Natural killer cell (primary cell): ENCODE results near the gene FFAR1. TPM values are rescaled to one million over a fixed set of nuclear protein-coding genes. Genes with fewer than 3 reads are reported as not detected.

Experiments used
- ATAC-seq, 3 donors: fragments of 150-1000 bp in 2 of 3; fragments of 200-7000 bp in 1 of 3; cut with Tn5 transposase; 1 replicate in 1 of 3; 2 replicates in 2 of 3; pipeline ENCODE4 v1.10.0; 2021; ENCODE audit warnings: mild to moderate bottlenecking in 2 of 3, moderate library complexity in 2 of 3
- DNase-seq, 2 donors: peaks; one replicate each; pipeline versions ENCODE4 v3.0.0 to v3.0.0-alpha.2; 2013 to 2021; ENCODE audit warnings: mixed read lengths in 1 of 2
- H3K27ac ChIP-seq: one replicate; pipeline ENCODE4 v1.5.1; 2013; ENCODE audit warnings: mild to moderate bottlenecking, low read length
- H3K27me3 ChIP-seq: one replicate; pipeline ENCODE4 v1.6.1; 2013; ENCODE audit warnings: low read length; ENCODE audit not compliant: control insufficient read depth, insufficient read depth
- H3K36me3 ChIP-seq: one replicate; pipeline ENCODE4 v1.6.1; 2013; ENCODE audit warnings: low read length; ENCODE audit not compliant: control insufficient read depth, insufficient read depth
- H3K4me1 ChIP-seq: one replicate; pipeline ENCODE4 v1.6.1; 2013; ENCODE audit warnings: low read length; ENCODE audit not compliant: control insufficient read depth, insufficient read depth
- H3K4me3 ChIP-seq: one replicate; pipeline ENCODE4 v1.5.1; 2013; ENCODE audit warnings: low read length
- H3K9me3 ChIP-seq: one replicate; pipeline ENCODE4 v1.6.1; 2013; ENCODE audit warnings: low read length; ENCODE audit not compliant: control insufficient read depth, insufficient read depth
- H3K27ac Mint-ChIP-seq, 2 donors: one replicate each; pipeline ENCODE4 v1.8.0; 2022; ENCODE audit warnings: mild to moderate bottlenecking in 2 of 2, mixed read lengths in 2 of 2, moderate library complexity in 1 of 2
- H3K27me3 Mint-ChIP-seq, 2 donors: one replicate each; pipeline ENCODE4 v1.8.0; 2022; ENCODE audit warnings: low read depth in 2 of 2, mixed read lengths in 2 of 2
- H3K36me3 Mint-ChIP-seq: one replicate; pipeline ENCODE4 v1.8.0; 2022; ENCODE audit warnings: mixed read lengths
- H3K4me1 Mint-ChIP-seq, 2 donors: one replicate each; pipeline ENCODE4 v1.8.0; 2022; ENCODE audit warnings: mixed read lengths in 2 of 2
- H3K4me3 Mint-ChIP-seq: one replicate; pipeline ENCODE4 v1.8.0; 2022; ENCODE audit warnings: mild to moderate bottlenecking, moderate library complexity, mixed read lengths
- H3K9me3 Mint-ChIP-seq, 2 donors: one replicate each; pipeline ENCODE4 v1.8.0; 2022; ENCODE audit warnings: mixed read lengths in 2 of 2
- WGBS: methylation state at CpG from one replicate; pipeline ENCODE4 v1.1.7; 2013; ENCODE audit warnings: missing lambda C conversion rate; ENCODE audit not compliant: insufficient coverage; 5-methylcytosine and 5-hydroxymethylcytosine counted together
- intact Hi-C: fragments of 100-400 bp; cut with micrococcal nuclease; formaldehyde crosslinking; loops from one replicate; pipeline ENCODE4 v1.14.2; 2022
- total RNA-seq, 4 donors: library from RNA; stranded (reverse); fragments of 120-200 nt in 1 of 4; gene quantifications; one replicate each; pipeline versions ENCODE4 v1.2.3 to v1.2.4, GENCODE V29; 2013 to 2022
- TF ChIP-seq, protein P1 (sequence below): fragments of 200-600 bp; IDR thresholded peaks from one replicate; pipeline ENCODE4 v1.8.0; 2022; ENCODE audit warnings: antibody characterized with exemption

FFAR1 gene, protein sequence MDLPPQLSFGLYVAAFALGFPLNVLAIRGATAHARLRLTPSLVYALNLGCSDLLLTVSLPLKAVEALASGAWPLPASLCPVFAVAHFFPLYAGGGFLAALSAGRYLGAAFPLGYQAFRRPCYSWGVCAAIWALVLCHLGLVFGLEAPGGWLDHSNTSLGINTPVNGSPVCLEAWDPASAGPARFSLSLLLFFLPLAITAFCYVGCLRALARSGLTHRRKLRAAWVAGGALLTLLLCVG (N-terminal part only)
- total RNA-seq, result under 1 TPM in 2 of 3 donors, not detected in 1; 0.30 to 0.47 TPM
- 2.1 TPM for total RNA-seq (2013)

DNA sequence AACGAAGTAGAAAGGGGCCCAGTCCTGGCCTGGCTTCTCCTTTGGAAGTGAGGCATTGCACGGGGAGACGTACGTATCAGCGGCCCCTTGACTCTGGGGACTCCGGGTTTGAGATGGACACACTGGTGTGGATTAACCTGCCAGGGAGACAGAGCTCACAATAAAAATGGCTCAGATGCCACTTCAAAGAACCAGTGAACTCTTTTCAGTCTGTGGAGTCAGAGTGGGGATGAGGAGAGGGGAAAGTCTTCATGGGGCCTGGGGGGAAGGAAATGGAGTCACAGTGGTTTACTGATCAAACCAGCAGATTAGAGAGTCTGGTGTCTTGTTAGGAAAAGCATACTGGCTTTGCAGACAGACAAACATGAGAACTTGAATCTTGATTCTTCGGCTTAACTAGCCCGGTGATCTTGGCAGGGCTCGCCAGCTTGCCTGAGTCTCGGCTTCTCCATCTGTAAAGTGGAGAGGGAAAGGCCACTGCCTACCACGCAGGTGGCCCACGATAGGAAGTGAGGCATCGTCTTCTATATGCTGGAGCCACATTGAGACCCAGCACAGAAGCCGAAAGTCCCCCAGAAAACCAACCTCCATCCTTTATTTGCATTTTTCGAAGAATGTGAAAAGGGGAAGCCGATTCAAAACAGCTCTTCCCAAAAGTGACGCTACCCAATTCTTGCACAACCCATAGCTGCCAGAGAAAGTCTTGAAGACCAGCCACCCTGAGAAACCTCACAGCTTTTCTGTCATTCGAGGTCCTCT, at the start of gene FFAR1:
Gene FFAR1 (plus strand): TSS at position 732 of the 759 bp plus-strand sequence. CDS start 3,650 bp downstream, outside the sequence.
- WGBS, result 13% methylated on average over 18 of the region's 18 CpGs
- Mint-ChIP-seq H3K27me3 (peaks cover 10 to 23% of the 10 kb centered on the region in 2 donors), H3K27ac (peak within 1 kb of the TSS in 1 of 2 donors; percentile 73), H3K4me3 (peak within 1 kb of the TSS; percentile 42), H3K9me3 (no peaks in the 10 kb centered on the region), H3K36me3 (no peaks in the 10 kb centered on the region), H3K4me1 (peaks cover 10 to 21% of the 10 kb centered on the region in 2 donors)
- Histone ChIP-seq H3K4me3 (no peak within 1 kb of the TSS), H3K27ac (peak within 1 kb of the TSS; percentile 55), H3K4me1 (peaks cover 29% of the 10 kb centered on the region), H3K9me3 (no peaks in the 10 kb centered on the region), H3K36me3 (no peaks in the 10 kb centered on the region), H3K27me3 (no peaks in the 10 kb centered on the region)
- TF ChIP-seq, protein P1, sequence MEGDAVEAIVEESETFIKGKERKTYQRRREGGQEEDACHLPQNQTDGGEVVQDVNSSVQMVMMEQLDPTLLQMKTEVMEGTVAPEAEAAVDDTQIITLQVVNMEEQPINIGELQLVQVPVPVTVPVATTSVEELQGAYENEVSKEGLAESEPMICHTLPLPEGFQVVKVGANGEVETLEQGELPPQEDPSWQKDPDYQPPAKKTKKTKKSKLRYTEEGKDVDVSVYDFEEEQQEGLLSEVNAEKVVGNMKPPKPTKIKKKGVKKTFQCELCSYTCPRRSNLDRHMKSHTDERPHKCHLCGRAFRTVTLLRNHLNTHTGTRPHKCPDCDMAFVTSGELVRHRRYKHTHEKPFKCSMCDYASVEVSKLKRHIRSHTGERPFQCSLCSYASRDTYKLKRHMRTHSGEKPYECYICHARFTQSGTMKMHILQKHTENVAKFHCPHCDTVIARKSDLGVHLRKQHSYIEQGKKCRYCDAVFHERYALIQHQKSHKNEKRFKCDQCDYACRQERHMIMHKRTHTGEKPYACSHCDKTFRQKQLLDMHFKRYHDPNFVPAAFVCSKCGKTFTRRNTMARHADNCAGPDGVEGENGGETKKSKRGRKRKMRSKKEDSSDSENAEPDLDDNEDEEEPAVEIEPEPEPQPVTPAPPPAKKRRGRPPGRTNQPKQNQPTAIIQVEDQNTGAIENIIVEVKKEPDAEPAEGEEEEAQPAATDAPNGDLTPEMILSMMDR, result no peak
- ATAC-seq (peak; percentile 24 to 42 (median 27)), DNase-seq (peak; percentile 9 to 72)
- intact Hi-C loops, result no loop called here

DNA sequence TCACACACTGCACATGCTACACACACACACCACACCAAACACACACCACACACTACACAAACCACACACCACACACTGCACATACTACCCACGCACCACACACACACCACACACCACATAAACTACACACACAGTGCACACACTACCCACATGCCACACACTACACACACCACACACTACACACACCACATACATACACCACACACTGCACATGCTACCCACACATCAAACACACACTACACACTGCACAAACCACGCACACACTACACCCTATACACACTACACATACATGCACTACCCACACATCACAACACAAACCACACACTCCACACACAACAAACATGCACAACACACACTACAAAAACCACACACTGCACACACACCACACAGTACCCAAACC, 49.8 kb upstream of the FFAR1 start:
- H3K36me3 Mint-ChIP-seq, result no peaks in the 10 kb centered on the region
- Histone ChIP-seq H3K9me3 (no peaks in the 10 kb centered on the region), H3K27me3 (no peaks in the 10 kb centered on the region), H3K27ac (no peak overlapping the region), H3K4me3 (no peak overlapping the region), H3K36me3 (no peaks in the 10 kb centered on the region), H3K4me1 (peaks cover 19% of the 10 kb centered on the region)
- no peaks in the 10 kb centered on the region for H3K9me3 Mint-ChIP-seq
- ATAC-seq (no peak), DNase-seq (no peak)
- no peak overlapping the region for H3K27ac Mint-ChIP-seq
- intact Hi-C loops, result no loop called here
- H3K27me3 Mint-ChIP-seq, result no peaks in the 10 kb centered on the region
- H3K4me1 Mint-ChIP-seq, result peaks cover 0 to 5% of the 10 kb centered on the region in 2 donors
- TF ChIP-seq, protein P1, result no peak
- H3K4me3 Mint-ChIP-seq, result no peak overlapping the region
- 95% methylated on average over 2 of the region's 2 CpGs for WGBS

DNA sequence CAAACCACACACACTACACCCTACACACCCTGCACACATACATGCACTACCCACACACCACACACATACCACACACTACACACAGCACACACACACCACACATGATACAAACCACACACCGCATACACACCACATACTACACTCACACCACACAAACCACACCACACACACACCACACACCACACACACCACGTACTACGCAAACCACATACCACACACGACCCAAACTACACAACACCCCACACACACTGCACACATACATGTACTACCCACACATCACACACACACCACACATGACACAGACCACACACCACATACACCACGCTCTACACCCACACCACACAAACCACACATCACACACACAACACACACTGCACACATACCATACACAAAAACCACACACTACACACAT, 49.1 kb upstream of the FFAR1 start:
- no peaks in the 10 kb centered on the region for H3K27me3 Mint-ChIP-seq
- peaks cover 0 to 5% of the 10 kb centered on the region in 2 donors for H3K4me1 Mint-ChIP-seq
- Histone ChIP-seq H3K27me3 (no peaks in the 10 kb centered on the region), H3K9me3 (no peaks in the 10 kb centered on the region), H3K4me1 (peaks cover 19% of the 10 kb centered on the region), H3K4me3 (no peak overlapping the region), H3K36me3 (no peaks in the 10 kb centered on the region), H3K27ac (no peak overlapping the region)
- DNase-seq (no peak), ATAC-seq (no peak)
- no peaks in the 10 kb centered on the region for H3K36me3 Mint-ChIP-seq
- no peak overlapping the region for H3K4me3 Mint-ChIP-seq
- WGBS, result 77% methylated on average over 5 of the region's 5 CpGs
- no peaks in the 10 kb centered on the region for H3K9me3 Mint-ChIP-seq
- TF ChIP-seq, protein P1, result no peak
- H3K27ac Mint-ChIP-seq, result no peak overlapping the region
- intact Hi-C loops, result no loop called here
